ENCODE measurements around the gene RHOT1. TPM values are rescaled to one million over a fixed set of nuclear protein-coding genes. Genes with fewer than 3 reads are reported as not detected.

Gene RHOT1
- total RNA-seq, 1 donor: 47.0 TPM

DNA sequence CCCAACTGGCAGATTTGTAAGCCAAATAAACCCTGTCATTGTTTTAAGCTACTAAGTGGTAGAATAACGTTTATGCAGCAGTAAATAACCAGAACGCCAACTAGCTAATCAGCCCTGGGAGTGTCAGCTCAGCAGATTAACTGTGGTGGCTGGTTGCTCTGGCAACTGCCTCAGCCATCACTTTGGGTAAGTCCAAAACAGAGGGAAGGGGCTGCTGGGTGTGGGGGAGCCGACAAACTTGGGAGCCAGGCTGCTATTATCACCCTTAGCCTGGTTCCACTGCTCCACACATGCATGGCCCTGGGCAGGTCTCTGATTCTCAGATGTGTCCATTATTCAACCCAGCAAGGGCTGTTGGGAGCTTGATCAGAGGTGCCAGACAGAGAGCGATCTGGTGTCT is 22.2 kb upstream of the RHOT1 start:
- DNase-seq (ENCODE audit: insufficient read length, low spot score, missing footprints): no peak
- Histone ChIP-seq H3K27ac (ENCODE audit: low read depth, low read length) (no peak overlapping the region), H2AFZ (ENCODE audit: low read length) (no peak overlapping the region), H3K4me3 (ENCODE audit: insufficient read depth, low read length) (no peak overlapping the region), H3K79me2 (ENCODE audit: insufficient read depth, low read length) (no peaks in the 10 kb centered on the region), H3K9me3 (ENCODE audit: low read depth, low read length) (no peaks in the 10 kb centered on the region), H3K4me1 (ENCODE audit: insufficient read depth, low read length) (peaks cover 3% of the 10 kb centered on the region), H4K20me1 (ENCODE audit: insufficient read depth, low read length) (no peaks in the 10 kb centered on the region), H3K27me3 (ENCODE audit: insufficient read depth, low read length) (peaks cover 21% of the 10 kb centered on the region), H3K4me2 (ENCODE audit: insufficient read depth, low read length) (no peak overlapping the region), H3K36me3 (ENCODE audit: insufficient read depth, low read length) (no peaks in the 10 kb centered on the region)
- TF ChIP-seq CTCF (IDR thresholded peaks at IDR 0.05; ENCODE audit: extremely low read depth, low read depth, low read length): no peak

- H3K27ac ChIP-seq (ENCODE audit: low read depth, low read length): no peak overlapping the region
- peaks cover 3% of the 10 kb centered on the region for H3K4me1 ChIP-seq (ENCODE audit: insufficient read depth, low read length)
- no peak overlapping the region for H2AFZ ChIP-seq (ENCODE audit: low read length)
- H3K79me2 ChIP-seq (ENCODE audit: insufficient read depth, low read length): no peaks in the 10 kb centered on the region
- no peak for DNase-seq (ENCODE audit: insufficient read length, low spot score, missing footprints)
- H3K27me3 ChIP-seq (ENCODE audit: insufficient read depth, low read length): peaks cover 21% of the 10 kb centered on the region
- no peak overlapping the region for H3K4me3 ChIP-seq (ENCODE audit: insufficient read depth, low read length)
- no peaks in the 10 kb centered on the region for H3K36me3 ChIP-seq (ENCODE audit: insufficient read depth, low read length)
- H3K9me3 ChIP-seq (ENCODE audit: low read depth, low read length): no peaks in the 10 kb centered on the region
- no peak for TF ChIP-seq CTCF (IDR thresholded peaks at IDR 0.05; ENCODE audit: extremely low read depth, low read depth, low read length)
- no peak overlapping the region for H3K4me2 ChIP-seq (ENCODE audit: insufficient read depth, low read length)
- H4K20me1 ChIP-seq (ENCODE audit: insufficient read depth, low read length): no peaks in the 10 kb centered on the region
Measured at GRCh38 chr17:32120716-32121115, 21.6 kb upstream of the RHOT1 start.

- Histone ChIP-seq H3K27ac (ENCODE audit: low read depth, low read length) (no peak overlapping the region), H2AFZ (ENCODE audit: low read length) (peak overlapping the region; percentile 39), H3K36me3 (ENCODE audit: insufficient read depth, low read length) (no peaks in the 10 kb centered on the region), H3K4me2 (ENCODE audit: insufficient read depth, low read length) (no peak overlapping the region), H4K20me1 (ENCODE audit: insufficient read depth, low read length) (no peaks in the 10 kb centered on the region), H3K27me3 (ENCODE audit: insufficient read depth, low read length) (peaks cover 8% of the 10 kb centered on the region), H3K79me2 (ENCODE audit: insufficient read depth, low read length) (peaks cover 2% of the 10 kb centered on the region), H3K4me3 (ENCODE audit: insufficient read depth, low read length) (no peak overlapping the region), H3K4me1 (ENCODE audit: insufficient read depth, low read length) (peaks cover 14% of the 10 kb centered on the region), H3K9me3 (ENCODE audit: low read depth, low read length) (no peaks in the 10 kb centered on the region)
- no peak for DNase-seq (ENCODE audit: insufficient read length, low spot score, missing footprints)
- TF ChIP-seq CTCF (IDR thresholded peaks at IDR 0.05; ENCODE audit: extremely low read depth, low read depth, low read length): no peak
Measured at GRCh38 chr17:32123782-32124181, 18.5 kb upstream of the RHOT1 start.

GRCh38 chr17:32124985-32125847 is 17.1 kb upstream of the RHOT1 start:
- no peak for TF ChIP-seq CTCF (IDR thresholded peaks at IDR 0.05; ENCODE audit: extremely low read depth, low read depth, low read length)
- Histone ChIP-seq H3K36me3 (ENCODE audit: insufficient read depth, low read length) (no peaks in the 10 kb centered on the region), H3K27me3 (ENCODE audit: insufficient read depth, low read length) (peaks cover 1% of the 10 kb centered on the region), H3K4me2 (ENCODE audit: insufficient read depth, low read length) (no peak overlapping the region), H2AFZ (ENCODE audit: low read length) (no peak overlapping the region), H3K4me1 (ENCODE audit: insufficient read depth, low read length) (peaks cover 14% of the 10 kb centered on the region), H3K9me3 (ENCODE audit: low read depth, low read length) (no peaks in the 10 kb centered on the region), H3K27ac (ENCODE audit: low read depth, low read length) (no peak overlapping the region), H4K20me1 (ENCODE audit: insufficient read depth, low read length) (no peaks in the 10 kb centered on the region), H3K79me2 (ENCODE audit: insufficient read depth, low read length) (peaks cover 2% of the 10 kb centered on the region), H3K4me3 (ENCODE audit: insufficient read depth, low read length) (no peak overlapping the region)
- DNase-seq (ENCODE audit: insufficient read length, low spot score, missing footprints): no peak

Measured in osteoblast (primary cell).